ENCODE results near the gene TPCN2.
A peak's percentile ranks its signal among the peaks of the same experiment; 100 is the strongest.
"Not testable (repeated sequence)": the region's sequence is repeated elsewhere in the genome, so short reads cannot be mapped to it uniquely, and the experiment has no call there.

The TPCN2 gene

DNA sequence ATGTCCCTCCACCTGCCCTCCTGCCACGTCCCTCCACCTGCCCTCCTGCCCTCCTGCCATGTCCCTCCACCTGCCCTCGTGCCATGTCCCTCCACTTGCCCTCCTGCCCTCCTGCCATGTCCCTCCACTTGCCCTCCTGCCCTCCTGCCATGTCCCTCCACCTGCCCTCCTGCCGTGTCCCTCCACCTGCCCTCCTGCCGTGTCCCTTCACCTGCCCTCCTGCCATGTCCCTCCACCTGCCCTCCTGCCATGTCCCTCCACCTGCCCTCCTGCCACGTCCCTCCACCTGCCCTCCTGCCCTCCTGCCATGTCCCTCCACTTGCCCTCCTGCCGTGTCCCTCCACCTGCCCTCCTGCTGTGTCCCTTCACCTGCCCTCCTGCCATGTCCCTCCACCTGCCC, 28.2 kb downstream of the TPCN2 start:
- DNase-seq: not testable (repeated sequence)

DNA sequence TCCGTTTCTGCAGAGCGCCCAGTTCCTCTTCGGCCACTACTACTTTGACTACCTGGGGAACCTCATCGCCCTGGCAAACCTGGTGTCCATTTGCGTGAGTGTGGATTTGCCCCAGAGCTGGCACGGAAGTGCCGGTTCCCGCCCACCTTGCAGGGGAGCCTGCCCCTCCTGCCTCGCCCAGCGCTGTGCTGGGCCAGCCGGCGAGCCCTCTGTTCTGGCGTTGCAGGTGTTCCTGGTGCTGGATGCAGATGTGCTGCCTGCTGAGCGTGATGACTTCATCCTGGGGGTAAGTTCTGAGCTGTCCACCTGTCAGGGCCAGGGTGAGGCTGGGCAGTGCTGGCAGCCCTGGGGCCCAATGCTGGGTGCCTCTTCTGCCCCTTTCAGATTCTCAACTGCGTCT, 29.8 kb downstream of the TPCN2 start:
- DNase-seq: no peak

DNA sequence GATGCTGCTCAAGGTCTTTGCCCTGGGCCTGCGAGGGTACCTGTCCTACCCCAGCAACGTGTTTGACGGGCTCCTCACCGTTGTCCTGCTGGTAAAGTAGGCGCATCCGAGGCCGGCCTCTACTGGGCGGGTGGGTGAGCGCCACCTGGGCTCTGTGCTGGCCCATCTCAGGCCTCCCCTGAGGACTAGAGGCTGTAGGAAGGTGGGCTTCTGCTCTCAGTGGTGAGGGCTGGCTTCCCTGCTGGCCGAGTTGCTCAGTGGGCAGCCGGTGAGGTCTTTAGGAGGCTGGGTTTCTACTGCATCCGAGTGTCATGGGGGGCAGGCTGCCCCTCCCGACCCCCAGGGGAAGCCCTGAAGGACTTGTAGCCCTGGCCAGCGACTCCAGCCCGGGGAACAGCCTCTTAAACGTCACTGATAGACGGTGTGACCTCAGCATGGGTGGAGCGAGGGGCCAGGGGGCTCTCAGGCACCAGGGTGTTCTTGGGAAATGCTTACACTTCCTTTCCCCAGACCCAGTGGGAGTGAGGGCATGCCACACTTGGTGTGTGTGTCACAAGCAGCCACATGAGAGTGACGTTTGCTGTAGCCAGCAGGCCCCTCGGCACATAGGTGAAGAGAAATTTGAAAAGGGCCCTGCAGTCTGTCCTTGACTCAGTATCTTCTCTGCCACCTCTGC, 30.3 kb downstream of the TPCN2 start:
- no peak for DNase-seq

GRCh38 chr11:69079661-69080256, 31.0 kb downstream of the TPCN2 start:
- no peak for DNase-seq

GRCh38 chr11:69080257-69080995, 31.7 kb downstream of the TPCN2 start:
- no peak for DNase-seq

- DNase-seq: no peak
Measured at GRCh38 chr11:69081180-69081579, 32.4 kb downstream of the TPCN2 start.

DNA sequence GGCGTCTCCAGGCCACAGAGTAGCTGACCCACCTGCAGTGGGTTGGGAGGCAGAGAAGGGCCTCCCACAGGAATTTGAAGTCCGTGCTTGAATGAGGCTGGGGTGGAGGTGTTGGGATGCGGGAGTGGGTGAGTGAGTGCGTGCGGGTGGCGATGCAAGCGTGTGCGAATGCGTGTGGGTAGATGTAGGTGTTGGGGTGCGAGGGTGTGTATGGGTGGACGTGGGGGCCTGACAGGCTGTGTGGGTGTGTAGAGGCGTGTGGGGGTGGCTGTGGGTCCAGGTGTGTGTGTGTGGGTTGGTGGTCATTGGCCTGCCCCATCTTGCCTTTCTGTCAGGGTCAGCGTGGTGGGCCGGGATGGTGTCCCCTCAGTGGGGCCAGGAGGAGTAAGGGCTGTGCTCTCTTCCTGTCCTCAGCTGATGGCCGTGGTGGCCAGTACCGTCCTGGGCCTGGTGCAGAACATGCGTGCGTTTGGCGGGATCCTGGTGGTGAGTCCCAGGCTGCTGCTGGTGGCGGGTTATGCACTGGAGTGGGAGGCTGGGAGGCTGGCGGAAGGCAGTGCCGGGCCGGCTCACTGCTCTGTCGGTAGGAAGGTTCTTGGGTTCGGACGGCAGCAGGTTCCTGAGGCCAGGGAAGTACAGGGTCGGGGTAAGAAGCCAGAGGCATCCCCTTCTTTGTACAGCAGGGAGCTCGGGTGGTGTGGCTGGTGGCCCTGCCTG, 35.0 kb downstream of the TPCN2 start:
- DNase-seq: no peak

GRCh38 chr11:69084371-69084770, 35.6 kb downstream of the TPCN2 start:
- no peak for DNase-seq

DNA sequence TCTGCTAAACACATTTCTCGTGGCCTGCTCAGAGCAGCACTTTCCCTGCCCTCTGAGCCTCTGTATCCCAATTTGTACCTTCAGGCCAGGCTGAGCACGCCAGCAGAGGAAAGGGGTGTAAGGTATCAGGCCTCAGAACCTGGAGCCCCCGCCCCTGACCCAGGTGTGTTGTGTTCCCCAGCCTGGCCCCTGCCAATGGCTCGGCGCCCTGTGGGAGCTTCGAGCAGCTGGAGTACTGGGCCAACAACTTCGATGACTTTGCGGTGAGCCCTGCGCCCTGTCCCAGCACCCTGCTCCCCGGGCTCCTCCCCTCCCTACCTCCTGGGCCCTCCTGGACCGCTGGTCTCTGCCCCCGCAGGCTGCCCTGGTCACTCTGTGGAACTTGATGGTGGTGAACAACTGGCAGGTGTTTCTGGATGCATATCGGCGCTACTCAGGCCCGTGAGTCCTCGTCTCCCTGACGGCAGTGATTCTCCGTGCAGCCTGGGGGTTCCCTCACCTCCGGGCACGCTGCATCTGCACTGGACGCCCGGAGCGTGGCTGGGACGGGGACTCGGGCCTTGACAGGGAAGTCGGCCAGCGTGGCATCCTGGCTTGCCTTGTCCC, 36.9 kb downstream of the TPCN2 start:
- no peak for DNase-seq

GRCh38 chr11:69086152-69087132, 37.7 kb downstream of the TPCN2 start:
- no peak for DNase-seq

- no peak for DNase-seq
Measured at GRCh38 chr11:69087133-69087524, 38.4 kb downstream of the TPCN2 start.

DNA sequence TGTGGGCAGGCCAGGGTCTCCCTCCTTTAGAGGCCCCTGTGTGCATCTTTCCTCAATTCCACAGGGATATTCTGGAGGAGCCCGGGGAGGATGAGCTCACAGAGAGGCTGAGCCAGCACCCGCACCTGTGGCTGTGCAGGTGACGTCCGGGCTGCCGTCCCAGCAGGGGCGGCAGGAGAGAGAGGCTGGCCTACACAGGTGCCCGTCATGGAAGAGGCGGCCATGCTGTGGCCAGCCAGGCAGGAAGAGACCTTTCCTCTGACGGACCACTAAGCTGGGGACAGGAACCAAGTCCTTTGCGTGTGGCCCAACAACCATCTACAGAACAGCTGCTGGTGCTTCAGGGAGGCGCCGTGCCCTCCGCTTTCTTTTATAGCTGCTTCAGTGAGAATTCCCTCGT, 39.1 kb downstream of the TPCN2 start:
- no peak for DNase-seq

GRCh38 chr11:69088676-69089146, 40.0 kb downstream of the TPCN2 start:
- peak; percentile 66 for DNase-seq

DNA sequence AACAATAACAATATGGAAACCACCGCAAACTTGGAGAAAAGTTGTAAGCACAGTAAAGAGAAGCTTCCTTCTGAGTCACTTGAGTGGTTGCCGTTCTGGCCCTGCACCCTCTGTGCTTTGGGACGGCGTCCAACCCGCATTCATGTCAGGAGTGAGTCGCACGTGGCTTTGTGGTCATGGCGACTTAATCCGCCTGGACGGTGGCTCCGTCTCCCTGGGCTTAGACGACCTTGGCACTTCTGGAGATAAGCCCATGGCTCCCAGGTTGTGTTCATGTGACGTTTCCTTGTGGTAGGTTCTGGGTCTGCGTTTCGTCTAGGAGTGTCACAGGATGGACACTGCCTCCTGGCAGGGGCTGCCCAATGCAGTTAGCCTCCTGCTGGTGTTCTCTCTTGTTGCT, 40.5 kb downstream of the TPCN2 start:
- no peak for DNase-seq

DNA sequence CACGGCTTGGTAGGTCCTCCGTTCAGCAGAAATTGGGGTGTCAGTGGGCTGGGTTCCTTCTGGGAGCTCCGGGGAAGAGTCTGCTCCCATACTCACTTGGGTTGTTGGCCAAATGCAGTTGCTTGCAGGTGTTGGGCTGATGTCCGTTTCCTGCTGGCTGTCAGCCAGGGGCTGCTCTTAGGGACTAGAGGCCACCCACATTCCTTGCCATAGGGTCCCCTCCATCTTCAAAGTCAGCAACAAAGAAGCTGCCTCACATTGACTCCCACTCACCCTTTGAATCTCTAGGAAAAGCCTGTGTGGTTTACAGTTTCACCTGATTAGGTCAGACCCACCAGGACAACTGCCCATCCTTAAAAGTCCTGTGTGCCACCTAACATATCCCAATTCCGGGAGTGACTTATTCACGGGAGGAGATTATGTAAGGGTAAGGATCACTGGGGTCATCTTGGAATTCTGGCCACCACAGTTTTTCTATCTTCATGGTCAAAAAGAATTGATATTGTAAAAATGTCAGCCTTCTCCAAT, 43.0 kb downstream of the TPCN2 start:
- no peak for DNase-seq

GRCh38 chr11:69092263-69092662, 43.5 kb downstream of the TPCN2 start:
- DNase-seq: no peak

DNA sequence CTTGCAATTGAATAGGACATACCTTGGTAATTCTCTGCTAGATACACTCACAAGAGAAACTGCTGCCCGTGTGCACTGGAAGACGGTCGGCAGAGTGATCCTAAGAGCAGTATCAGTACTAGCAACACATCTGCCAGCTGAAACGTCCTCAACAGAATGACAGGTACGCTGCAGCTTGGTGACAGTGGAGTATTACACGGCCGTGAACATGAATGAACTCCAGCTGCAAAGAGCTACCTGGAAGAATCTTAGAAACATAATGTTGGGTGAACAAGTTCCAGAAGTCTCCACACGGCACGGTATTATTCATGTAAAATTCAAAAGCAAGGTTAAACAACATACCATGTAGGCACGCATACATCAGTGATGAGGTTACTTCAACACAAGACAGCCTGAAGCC, 44.4 kb downstream of the TPCN2 start:
- DNase-seq: no peak

DNA sequence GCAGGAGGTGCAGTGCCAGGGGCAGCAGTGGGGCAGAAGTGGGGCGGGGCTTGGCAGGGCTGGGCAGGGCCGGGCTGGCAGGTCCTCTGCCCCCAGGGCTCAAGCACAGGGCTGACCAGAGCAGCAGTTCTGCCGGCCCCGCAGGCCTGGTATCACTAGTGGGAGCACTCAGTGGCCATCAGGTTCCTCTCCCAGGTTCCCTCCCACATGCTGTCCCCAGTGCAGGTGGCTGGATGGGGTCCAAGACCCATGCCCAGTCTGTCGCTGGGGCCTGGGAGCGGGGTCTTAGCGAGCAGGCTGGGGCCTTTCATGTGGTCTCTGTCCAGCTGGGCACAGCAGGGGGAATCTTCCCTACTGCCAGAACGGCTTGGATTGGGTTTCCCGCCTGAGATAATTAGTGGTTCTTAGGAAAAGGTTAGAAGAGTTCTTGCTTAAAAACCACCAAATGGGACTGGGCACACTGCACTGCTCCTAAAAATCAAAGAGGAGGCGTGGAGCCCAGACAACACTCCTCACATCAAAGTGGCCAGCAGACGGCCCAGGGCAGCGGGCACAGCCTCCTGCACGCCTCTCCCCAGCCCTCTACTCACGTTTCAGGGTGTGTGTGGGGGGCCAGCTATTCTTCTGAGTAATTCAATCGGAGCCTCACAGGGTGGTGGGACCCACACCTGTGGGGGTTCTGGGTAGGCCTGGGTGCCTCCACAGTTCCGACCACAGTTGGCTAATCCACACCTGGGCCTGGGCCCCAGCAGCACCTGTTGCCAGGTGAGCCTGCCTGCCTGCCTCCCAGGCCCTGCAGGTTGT, 45.6 kb downstream of the TPCN2 start:
- peak; percentile 48 for DNase-seq

GRCh38 chr11:69094915-69095290, 46.2 kb downstream of the TPCN2 start:
- DNase-seq: no peak

DNA sequence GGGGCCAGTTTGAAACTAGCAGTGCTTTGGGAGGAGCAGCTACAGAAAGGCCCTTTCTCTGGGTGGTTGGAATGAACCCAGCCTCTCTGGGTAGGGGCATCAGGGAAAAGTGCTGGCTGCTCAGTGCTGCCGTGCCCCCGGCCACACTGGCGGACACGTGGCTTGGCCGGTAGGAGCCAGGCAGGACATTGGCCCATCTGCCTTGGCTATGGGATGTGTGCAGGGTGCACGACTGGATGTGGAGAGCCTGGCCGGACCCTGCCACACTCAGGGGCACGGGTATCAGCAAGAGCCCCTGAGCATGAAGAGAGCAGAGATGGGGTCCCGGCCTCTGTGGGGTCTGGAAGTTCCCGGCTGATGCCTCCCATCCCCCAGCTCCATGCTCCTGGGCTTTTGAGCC, 46.6 kb downstream of the TPCN2 start:
- no peak for DNase-seq

GRCh38 chr11:69096473-69096872, 47.7 kb downstream of the TPCN2 start:
- DNase-seq: no peak

Data from NCI-H2227 treated with DMSO at 0.1 percent for 48 hours (cell line).